Endometrial microvascular endothelial cells (primary cell): ENCODE results near the gene UVSSA. TPM values are rescaled to one million over a fixed set of nuclear protein-coding genes. Genes with fewer than 3 reads are reported as not detected.

Source experiments
- in situ Hi-C: cut with HindIII; loops from 2 replicates; pipeline ENCODE4 v1.10.0; 2017; ENCODE audit warnings: low sequenced_read_pairs, low pct_unique_long_range_greater_than_20kb; ENCODE audit errors: inconsistent ontology term
- total RNA-seq: library from RNA; depleted of rRNA; stranded (reverse); fragments of >200 nt; gene quantifications from one replicate; pipeline ENCODE4 v1.2.3, GENCODE V29; 2015; ENCODE audit errors: inconsistent ontology term

Gene UVSSA
- total RNA-seq, 1 donor from 2014 or later: 7.4 TPM

DNA sequence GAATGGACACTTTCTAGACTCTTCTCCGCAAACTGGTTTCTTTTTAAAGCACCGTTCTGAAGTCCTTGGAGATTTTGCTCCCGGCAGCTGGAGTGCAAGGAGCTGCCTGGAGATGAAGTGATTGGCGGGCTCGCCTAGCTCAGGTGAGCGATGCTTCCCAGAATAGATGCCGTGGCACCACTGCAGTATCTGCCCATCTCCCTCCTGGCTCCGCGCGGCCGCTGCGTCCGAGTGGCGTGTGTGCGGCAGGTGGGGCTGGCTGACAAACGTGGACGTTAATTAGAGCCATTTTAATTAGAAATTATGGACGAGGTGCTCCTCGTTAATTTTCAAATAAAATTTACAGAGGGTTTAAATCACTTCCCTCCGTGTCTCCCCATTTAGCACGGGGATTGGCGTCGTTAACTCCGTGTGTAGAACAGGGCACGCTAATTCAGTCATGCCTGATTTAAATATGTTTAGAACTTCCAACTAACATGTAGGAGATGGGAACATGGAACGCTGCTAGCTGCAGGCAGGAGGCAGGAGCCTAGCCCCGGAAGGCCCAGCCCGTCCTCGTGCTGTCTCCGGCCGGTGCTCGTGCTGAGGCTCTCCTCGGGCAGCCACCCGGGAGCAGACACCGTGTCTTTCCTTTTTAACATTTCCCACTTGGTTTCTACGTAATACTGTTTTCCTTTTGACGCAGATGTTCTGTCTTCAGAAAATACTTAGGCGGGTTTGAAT, 11.6 kb downstream of the UVSSA start:
- in situ Hi-C loops: no loop called here

DNA sequence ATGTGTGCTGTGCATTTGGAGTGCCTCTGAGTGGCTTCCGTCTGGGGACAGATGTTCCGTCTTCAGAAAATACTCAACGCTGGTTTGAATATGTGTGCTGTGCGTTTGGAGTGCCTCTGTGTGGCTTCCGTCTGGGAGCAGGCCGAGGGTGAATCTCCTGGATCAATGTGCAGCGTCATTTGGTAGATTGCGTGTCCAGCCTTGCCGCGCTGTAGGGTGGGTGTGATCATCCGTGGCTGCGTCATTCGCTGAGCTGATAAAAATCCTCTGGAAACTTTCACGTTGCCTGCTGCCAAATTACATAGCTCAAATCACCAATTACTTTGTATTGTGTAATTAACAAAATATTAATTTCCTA, 12.1 kb downstream of the UVSSA start:
- in situ Hi-C loops: no loop called here

DNA sequence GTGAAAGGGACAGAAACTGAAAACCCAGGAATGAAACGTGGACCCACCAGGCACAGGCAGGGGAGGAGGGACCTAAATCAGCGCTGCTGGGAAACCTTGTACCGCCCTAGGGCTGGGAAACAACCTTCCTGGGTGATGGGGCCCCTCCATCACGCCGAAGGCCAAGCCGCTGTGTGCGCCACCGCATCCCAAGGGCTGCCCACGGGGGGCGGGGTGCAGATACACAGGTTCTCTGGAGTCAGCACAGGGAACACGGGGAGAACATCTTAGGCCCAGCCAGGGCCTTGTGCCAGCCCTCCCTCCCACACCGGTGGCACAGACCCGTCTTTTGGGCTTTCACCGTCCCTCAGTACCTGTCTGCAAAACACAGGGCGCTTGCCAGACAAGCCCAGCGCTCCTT, 13.0 kb downstream of the UVSSA start:
- in situ Hi-C loops: no loop called here

DNA sequence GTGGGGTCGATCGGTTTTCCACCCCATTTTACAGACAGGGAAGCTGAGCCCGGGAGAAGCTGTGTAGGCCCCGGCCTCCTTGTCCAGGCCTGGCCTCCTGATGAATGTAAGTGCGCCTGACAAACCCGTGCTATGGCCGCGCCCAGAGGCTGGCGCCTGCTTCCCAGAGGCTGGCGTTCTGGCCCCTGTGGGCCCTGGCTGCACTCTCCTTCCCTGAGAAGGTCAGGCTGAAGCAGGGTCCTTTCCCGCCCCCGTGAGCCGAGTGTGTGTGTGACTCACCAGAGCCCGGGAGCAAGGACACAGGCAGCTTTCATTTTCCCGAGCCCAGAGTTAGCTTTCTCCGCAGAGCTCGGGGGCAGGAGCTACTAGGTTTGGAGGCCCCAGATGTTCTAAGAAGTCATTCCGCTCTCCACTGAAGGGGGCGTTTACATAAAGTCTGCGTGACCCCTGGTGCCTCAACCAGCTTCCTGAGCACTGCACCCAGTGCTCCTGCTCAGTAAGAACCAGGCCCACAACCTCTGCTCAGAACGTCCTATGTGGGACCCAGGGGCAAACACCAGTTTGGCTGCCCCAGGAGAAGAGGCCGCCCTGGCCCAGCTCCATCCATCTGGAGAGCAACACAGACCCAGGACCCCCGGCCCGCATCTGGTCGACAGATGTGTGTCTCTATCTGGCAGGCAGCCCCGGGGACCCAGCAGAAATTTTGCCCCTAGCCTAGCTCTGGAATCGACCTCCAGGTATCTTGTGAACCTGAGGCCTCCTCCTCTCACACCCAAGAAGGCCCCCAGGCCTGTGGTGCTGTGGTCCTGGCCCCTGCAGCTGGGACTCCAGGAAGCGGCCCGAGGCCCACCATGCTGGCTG, 13.6 kb downstream of the UVSSA start:
- in situ Hi-C loops: no loop called here

DNA sequence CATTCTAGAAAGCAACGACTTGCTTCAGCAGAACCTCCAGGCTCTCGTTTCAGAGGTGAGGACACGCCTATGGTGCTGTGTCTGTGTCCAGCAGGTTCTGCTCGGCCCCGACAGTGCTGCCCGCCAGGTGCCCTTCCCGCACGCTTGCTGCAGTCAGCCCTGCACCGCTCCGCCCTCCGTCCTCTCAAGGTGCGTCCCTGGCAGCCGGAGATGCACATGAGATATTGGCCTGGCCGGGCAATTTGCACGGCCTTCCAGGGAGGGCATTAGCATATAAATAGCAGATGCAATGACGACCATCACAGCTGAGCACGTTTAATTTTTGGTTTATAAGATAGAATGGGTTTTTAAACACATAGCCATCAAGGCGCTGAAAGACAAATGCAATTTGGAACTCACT, 14.4 kb downstream of the UVSSA start:
- in situ Hi-C loops: no loop called here

DNA sequence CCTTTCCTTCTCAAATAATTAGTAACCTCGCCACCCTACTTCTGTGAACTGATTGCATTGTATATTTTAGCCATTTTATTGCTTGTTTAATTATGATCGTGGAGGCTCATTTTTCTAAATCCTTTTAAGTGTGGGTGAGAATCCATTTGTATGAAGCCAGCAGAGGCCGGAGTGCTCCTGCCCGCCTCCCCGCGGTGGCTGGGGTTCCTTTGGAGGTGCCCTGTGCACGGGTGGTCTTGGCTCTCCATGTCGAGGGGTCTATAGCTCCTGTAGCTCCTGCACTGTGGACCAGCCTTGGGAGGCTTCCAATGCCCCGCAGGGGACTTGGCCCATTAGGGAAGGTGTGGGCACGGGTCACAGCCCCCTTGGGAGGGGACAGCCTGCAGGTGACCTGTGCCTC, 15.0 kb downstream of the UVSSA start:
- in situ Hi-C loops: no loop called here

DNA sequence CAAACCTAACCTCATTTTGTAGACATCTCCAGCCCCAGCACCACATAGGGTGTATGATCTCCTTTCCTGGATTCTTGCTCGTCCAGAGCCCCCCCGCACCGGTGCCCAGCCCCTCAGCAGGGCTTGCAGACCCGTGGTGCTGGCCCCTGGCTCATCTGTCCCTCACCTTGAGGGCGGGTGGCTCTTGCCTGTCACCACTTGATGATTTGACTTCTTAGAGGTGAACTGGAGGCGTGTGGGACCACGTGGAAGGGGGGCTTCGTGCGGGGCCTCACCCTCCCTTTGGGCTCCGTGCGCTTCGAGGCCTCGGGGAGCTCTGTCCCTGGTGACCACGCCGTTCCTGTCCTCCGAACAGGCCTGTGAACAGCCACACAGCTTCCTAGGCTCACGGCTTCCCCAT, 15.5 kb downstream of the UVSSA start:
- in situ Hi-C loops: no loop called here

DNA sequence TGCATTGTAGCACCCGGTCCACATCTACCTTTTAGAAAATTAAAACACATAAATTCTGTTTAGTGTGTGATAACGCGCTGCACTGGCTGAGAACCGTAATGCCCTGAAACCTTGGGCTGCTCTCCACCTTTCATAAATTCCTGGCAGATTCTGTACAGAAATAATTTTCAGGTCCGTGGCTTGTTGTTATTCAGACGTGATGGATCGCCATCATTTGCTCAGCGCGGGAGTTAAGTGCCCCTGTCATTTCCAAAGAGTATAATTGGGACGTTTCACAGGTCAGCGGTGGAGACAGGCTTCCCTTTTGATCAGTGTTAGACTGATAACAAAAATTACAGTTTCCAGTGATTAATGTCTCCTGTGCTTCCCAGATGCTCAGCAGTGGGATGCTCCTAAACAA, 16.5 kb downstream of the UVSSA start:
- in situ Hi-C loops: no loop called here

DNA sequence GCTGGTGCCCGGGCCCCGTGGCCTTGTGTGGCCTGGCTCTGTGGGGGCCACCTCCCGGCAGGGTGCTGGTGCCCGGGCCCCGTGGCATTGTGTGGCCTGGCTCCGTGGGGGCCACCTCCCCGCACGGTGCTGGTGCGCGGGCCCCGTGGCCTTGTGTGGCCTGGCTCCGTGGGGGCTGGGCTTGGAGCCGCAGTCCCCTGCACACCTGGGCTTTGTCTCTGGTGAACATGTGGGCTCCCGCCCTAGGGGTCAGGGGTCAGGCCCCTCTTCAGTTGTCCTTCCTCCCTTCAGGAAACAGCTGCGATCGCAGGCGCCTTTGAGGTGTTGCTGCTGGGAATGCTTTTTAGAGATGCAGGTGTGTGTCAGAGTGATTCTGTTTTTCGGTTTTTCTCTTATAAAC, 17.2 kb downstream of the UVSSA start:
- in situ Hi-C loops: no loop called here

DNA sequence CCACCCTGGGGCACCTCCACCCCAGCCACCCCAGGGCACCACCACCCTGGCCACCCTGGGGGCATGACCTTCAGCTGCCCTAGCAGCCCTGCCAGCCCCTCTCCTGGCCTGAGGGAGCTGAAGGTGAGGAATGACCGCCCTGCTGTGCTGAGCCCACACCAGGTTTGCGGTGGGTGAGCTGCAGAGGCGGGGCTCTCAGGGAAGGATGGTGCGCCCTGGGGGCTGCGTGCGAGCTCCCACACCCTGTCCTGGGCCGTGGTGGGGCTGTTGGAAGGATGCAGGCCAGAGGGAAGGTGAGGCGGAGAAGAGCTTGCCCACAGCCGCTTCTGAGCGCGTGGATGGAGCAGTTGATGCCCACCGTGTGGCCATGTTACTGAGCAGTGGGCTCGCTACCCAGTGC, 17.7 kb downstream of the UVSSA start:
- in situ Hi-C loops: no loop called here

DNA sequence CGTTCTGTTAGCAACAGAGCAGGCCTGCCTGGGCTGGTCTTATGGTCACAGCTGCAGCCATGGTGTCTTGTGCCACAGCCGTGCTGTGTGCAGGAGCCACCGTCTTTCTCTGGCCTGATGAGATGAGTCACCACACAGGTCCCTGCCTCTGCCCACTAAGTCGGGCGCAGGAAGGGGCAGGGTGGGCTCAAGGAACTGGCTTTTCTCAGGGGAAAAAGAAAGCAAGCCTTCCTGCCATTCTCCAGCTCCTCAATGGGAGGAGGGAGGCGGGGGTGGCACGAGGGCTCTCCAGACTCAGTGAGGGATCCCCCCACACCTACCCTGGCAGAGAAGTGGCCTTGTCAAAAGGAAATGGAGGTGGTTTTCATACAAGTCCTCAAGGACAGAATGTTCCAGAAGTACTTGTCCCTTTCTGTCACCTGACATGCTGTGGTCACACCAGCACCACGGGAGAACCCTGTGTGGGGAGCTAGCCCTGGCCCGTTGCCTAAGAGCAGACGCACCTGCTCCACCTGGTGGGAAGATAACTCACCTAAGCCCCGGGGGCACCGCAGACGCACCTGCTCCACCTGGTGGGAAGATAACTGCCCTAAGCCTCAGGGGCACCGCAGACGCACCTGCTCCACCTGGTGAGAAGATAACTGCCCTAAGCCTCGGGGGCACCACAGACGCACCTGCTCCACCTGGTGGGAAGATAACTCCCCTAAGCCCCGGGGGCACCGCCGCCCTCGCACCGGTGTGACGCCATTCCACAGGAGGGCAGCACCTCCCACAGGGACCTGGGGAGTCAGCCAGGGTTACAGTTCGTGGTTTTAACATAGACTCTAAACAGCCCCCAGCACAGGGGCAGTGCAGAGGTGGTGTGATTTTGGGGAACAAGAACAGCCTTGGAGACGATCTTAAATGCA, 18.5 kb downstream of the UVSSA start:
- in situ Hi-C loops: no loop called here

DNA sequence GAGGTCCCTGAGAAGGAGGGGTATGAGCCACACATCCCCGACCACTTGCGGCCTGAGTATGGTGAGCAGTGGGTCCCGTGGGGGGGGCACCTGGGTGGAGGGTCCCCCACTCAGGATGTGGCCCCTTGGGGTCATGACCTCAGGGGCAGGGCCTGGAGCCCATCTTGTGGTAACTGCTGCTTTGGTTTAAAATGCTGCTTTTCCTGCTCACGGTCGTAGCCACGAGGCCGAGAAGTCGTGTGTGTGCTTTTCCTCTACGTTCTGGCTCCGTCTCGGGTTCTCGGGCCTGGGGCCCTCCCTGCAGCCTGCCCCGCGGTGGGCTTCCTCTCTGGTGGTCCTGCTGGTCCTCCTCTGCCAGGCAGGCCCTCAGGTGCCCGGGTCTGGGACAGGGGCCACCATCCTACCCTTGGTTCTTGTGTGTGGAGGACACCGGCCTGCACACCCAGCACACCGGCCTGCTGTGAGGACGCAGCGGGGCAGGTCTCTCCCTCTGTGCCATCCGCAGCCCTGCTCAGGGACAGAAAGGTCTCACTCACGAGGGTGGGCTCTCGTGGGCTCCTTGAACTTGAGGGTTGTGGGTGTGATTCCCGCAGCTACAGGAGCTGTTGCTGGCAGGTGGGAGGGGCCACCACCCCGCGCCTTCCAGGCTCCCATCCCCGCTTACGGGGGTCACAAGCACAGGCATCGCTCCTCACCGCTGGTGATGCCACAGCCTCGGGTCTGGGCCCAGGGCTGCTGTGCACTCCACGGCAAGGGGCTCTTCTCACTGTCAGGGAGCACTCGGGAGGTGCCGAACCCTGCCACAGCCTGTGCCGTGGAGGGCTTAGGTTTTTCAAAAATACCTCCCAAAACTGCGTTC, 19.6 kb downstream of the UVSSA start:
- in situ Hi-C loops: no loop called here

DNA sequence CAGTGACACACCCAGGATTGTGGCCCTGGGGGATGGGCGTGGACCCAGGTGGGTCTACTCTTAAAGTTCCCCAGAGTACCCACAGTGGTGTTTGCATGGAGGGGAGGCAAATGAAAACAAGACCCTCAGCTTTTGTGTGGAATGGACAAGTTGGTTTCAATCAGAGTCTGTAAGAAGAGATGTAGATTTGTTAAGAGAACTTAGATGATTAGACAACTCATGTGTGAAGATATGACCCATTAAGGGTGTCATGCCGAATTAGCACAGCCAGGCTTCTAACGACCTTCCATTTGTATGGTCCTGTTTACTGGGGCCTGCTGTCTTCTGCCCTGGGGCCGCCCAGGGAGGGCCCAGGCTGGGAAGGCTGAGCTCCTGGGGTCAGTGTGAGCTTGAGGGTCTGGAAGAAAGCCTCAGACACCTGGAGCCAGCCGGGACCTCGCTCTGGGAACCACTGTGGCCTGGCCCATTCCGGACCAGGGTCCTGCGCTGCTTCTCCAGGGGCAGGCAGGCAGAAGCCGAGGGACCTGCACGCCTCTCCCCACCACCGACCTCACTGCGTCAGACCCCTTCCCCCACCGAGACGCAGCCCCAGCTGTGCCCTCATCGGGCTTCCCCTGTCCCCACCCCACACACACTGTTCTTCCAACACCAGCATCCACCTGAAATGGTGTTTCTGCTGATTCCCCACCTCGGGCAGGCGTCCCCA, 20.4 kb downstream of the UVSSA start:
- in situ Hi-C loops: no loop called here

DNA sequence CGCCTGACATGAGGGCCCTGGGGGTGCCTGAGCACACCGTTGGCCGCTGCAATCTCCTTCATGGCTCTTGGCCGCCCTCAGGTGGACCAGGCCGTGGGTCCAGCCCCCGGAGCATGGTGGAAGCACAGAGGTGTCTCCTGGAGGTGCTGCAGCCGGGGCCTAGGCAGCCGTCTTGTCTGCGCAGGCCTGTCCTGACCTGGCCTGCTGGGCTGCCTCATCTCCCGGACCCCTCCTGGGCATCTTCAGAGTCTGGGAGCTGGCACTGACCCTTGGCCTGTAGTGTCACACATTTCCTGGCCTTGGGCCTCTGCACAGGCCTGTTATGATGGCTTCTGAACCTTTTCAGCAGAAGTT, 20.9 kb downstream of the UVSSA start:
- in situ Hi-C loops: no loop called here

DNA sequence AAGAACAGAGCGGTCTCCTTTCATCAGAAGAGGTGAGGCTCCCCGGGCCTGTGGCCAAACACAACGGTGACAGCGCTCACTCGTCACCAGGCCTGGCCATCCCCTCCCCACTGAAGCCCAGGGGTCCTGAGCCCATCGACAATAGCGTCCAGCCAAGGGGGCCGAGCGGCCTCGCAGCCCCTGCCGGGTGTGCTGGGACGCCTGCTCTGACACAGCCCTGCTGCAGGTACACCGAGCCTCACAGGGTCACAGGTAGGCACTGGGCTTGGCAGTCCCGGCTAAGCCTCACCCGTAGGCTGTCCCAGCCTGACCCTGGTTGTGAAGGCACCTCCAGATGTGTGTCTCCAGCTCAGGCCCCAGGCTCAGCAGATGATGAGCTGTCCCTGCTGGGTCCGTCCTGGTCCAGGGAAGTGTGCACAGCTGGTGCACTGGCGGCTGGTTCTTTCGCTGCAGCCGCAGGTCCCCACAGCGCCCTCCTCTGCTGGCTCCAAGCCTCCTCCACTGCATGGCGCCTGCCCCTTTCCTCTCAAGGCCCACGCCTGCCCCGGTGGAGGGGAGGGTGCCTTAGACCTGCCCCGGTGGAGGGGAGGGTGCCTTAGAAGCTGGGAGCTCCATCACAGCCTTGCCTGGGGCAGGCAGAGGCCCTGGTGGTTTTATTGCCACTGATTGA, 21.5 kb downstream of the UVSSA start:
- in situ Hi-C loops: no loop called here

DNA sequence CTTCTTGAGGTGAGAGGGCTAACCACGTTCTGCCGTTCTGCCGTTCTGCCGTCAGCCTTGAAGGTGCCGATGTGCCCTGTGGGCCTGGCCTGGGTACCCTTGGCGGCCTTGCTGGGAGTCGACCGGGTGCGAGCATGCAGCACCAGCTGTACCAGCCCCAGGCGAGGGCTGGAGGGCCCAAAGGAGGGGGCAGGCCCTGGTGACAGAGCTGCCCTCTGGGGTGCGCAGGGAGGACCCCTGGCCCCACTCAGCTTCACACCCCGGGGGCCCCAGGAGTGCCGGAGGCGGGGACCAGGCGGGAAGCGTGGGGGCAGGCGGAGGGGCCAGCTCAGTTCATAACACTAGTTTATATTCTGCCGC, 22.1 kb downstream of the UVSSA start:
- in situ Hi-C loops: no loop called here

DNA sequence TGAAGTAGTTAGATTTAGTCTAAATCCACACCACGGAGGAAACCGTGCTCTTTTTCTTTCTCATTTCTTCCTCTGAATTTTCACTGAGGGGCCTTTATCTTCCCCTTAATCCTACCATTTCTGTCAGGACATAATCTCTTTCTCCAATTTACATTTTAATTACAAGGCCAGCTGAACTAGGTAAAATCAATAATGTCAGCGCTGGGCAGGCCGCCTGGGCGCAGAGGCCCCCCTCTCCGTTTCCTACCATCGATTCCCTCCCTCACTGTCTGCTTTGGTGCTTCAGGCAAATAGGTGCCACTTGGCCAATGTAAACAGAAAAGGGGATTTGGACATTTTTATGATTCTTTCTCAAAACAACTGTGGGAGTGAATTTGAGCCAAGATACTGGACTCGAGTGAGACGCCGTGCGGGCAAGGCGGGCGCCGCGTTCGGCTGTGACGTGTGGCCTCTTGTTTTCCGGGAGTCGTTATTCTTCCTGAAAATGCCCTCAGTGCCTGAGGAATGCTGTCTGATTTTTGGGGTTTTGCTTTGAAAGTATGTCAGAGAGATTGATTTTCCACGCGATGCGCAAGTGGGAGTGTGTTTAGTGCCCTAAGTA, 22.6 kb downstream of the UVSSA start:
- in situ Hi-C loops: no loop called here
